ENCODE measurements around the gene SOST. TPM values are rescaled to one million over a fixed set of nuclear protein-coding genes. Genes with fewer than 3 reads are reported as not detected.

SOST gene
- total RNA-seq = under 1 TPM in 1 of 4 donors, not detected in 3; 0.49 TPM

DNA sequence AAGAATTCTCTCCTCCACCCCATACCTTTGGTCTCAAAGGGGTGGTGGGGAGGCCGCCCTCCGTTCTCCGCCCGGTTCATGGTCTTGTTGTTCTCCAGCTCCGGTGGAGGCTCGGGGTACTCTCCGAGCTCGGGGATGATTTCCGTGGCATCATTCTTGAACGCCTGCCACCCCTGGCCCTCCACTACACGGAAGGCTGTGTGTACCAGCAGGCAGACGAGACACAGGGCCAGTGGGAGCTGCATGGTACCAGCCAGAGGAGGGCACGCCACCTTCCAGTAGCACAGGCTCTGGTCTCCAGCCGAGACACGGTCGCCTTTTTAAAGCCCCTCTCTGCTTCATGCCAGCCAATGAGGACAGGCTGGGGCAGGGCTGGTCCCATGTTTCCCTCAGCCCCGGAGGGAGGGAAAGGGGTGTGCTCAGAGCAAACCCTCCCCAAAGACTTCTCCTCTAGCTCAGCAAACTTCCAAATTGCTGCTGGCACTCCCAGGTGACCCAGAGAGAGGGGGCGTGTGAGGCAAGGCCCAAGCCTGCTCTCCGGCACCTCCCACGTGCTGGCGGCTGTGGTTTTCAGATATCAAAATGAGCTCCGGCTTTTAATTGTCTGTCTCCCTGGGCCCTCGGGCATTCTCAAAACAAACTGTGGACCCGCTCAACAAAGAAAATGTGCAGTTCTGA, at the start of gene SOST:
SOST (minus strand) TSS at position 295 of the 678 bp plus-strand sequence; CDS start at position 245, 50 bp downstream.
- Histone ChIP-seq H3K27ac (no peak within 1 kb of the TSS), H3K4me3 (no peak within 1 kb of the TSS), H3K9me3 (no peaks in the 10 kb centered on the region), H3K4me1 (peaks cover 8 to 27% (median 13%) of the 10 kb centered on the region in 3 donors), H3K36me3 (no peaks in the 10 kb centered on the region), H3K27me3 (peaks cover 0 to 51% (median 7%) of the 10 kb centered on the region in 4 donors)
- WGBS, 2 donors = 44 to 70% methylated on average over 12 to 14 of the region's 24 CpGs
- intact Hi-C loops (cut with DNase I) = loop anchor here (2.0 kb wide), 1 partner anchor 62 kb away; no protein-coding TSS in a partner anchor
- no peak for TF ChIP-seq POLR2A (IDR thresholded peaks at IDR 0.05)
- TF ChIP-seq, protein P1, sequence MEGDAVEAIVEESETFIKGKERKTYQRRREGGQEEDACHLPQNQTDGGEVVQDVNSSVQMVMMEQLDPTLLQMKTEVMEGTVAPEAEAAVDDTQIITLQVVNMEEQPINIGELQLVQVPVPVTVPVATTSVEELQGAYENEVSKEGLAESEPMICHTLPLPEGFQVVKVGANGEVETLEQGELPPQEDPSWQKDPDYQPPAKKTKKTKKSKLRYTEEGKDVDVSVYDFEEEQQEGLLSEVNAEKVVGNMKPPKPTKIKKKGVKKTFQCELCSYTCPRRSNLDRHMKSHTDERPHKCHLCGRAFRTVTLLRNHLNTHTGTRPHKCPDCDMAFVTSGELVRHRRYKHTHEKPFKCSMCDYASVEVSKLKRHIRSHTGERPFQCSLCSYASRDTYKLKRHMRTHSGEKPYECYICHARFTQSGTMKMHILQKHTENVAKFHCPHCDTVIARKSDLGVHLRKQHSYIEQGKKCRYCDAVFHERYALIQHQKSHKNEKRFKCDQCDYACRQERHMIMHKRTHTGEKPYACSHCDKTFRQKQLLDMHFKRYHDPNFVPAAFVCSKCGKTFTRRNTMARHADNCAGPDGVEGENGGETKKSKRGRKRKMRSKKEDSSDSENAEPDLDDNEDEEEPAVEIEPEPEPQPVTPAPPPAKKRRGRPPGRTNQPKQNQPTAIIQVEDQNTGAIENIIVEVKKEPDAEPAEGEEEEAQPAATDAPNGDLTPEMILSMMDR (IDR thresholded peaks at IDR 0.05) = no peak
- DNase-seq = no peak

DNA sequence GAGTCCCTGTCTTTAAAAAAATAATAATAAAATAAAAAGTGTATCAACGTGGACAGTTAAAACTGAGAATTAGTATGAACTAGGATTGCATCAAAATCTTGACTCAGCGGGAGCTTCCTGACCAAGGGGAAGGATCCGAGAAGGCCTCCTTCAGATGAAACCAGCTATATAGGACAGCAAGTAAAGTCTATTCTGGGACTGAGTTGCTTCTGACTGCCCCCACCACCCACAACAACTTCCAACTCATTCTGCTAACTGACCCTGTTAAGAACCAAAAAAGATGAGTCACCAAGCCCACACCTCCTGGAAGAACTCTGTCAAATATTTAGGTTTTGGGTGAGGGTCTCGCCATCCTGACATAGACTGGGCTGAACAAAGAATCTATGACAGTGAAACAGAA, 49.5 kb upstream of the SOST start:
- H3K27me3 ChIP-seq = no peaks in the 10 kb centered on the region
- no peak overlapping the region for H3K27ac ChIP-seq
- H3K4me3 ChIP-seq = no peak overlapping the region
- no peak for TF ChIP-seq POLR2A (IDR thresholded peaks at IDR 0.05)
- TF ChIP-seq, protein P1 (IDR thresholded peaks at IDR 0.05) = no peak
- no peaks in the 10 kb centered on the region for H3K4me1 ChIP-seq
- WGBS, 2 donors = 83 to 89% methylated on average over 4 of the region's 4 CpGs
- intact Hi-C loops (cut with DNase I) = no loop called here
- H3K36me3 ChIP-seq = peaks cover 0 to 51% (median 9%) of the 10 kb centered on the region in 3 donors
- no peak for DNase-seq
- H3K9me3 ChIP-seq = no peaks in the 10 kb centered on the region

GRCh38 chr17:43805117-43805516, 46.5 kb upstream of the SOST start:
- Histone ChIP-seq H3K4me3 (no peak overlapping the region), H3K27ac (no peak overlapping the region), H3K27me3 (no peaks in the 10 kb centered on the region), H3K36me3 (peaks cover 0 to 39% (median 7%) of the 10 kb centered on the region in 3 donors), H3K9me3 (no peaks in the 10 kb centered on the region), H3K4me1 (no peaks in the 10 kb centered on the region)
- intact Hi-C loops (cut with DNase I) = no loop called here
- TF ChIP-seq, protein P1 (IDR thresholded peaks at IDR 0.05) = no peak
- no peak for TF ChIP-seq POLR2A (IDR thresholded peaks at IDR 0.05)
- no peak for DNase-seq

DNA sequence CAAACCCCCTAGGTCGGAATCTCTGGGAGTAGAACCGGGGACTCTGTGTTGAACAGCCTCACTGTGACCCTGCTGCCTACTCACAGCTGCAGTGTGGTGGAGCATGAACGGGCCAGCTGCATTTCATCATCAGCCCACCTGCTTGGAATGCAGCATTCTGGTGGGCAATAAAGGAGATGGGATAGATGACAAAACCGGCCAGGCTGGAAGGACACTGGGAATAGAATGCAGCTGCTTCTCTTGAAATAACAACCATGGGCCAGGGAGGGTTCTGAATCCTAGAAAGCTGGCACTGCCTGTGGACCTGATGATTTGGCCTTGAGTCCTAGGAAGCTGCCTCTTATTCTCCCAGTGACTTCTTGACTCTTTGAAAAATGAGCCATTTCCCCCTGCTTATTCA, 45.2 kb upstream of the SOST start:
- Histone ChIP-seq H3K36me3 (peaks cover 0 to 31% (median 4%) of the 10 kb centered on the region in 3 donors), H3K4me3 (no peak overlapping the region), H3K9me3 (no peaks in the 10 kb centered on the region), H3K27ac (no peak overlapping the region), H3K4me1 (no peaks in the 10 kb centered on the region), H3K27me3 (no peaks in the 10 kb centered on the region)
- 33 to 85% methylated on average over 1 to 3 of the region's 4 CpGs for WGBS, 2 donors
- intact Hi-C loops (cut with DNase I) = no loop called here
- DNase-seq = no peak
- TF ChIP-seq, protein P1 (IDR thresholded peaks at IDR 0.05) = no peak
- no peak for TF ChIP-seq POLR2A (IDR thresholded peaks at IDR 0.05)

DNA sequence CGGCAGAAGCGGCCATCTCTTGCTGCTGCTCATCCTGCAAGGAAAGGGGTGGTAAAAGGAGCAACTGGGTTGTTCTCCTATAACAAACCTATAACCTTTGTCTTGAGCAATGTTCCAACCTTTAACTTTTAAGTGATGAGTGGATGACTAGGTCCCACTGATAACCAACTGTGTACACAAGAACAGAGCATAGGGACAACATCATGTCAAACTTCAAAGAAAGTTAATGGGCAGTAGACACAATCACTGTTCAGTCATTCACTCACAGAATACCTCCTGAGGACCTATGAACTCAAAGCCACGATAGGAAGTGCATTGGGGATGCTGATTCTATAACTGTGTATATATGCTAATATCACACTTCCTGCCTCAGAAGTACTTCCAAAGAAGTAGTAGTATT, 43.3 kb upstream of the SOST start:
- TF ChIP-seq, protein P1 (IDR thresholded peaks at IDR 0.05) = no peak
- no peak for TF ChIP-seq POLR2A (IDR thresholded peaks at IDR 0.05)
- no peak overlapping the region for H3K27ac ChIP-seq
- peaks cover 0 to 5% (median 0%) of the 10 kb centered on the region in 3 donors for H3K4me1 ChIP-seq
- no peak for DNase-seq
- 62 to 78% methylated on average over 2 to 3 of the region's 3 CpGs for WGBS, 2 donors
- peaks cover 0 to 7% (median 0%) of the 10 kb centered on the region in 4 donors for H3K27me3 ChIP-seq
- H3K9me3 ChIP-seq = no peaks in the 10 kb centered on the region
- H3K36me3 ChIP-seq = peaks cover 0 to 12% (median 0%) of the 10 kb centered on the region in 3 donors
- intact Hi-C loops (cut with DNase I) = no loop called here
- H3K4me3 ChIP-seq = no peak overlapping the region

Data from esophagus squamous epithelium (tissue), 5 donors.